ENCODE data around the gene KCNH8. TPM values are rescaled to one million over a fixed set of nuclear protein-coding genes. Genes with fewer than 3 reads are reported as not detected.
"Not testable (repeated sequence)": the region's sequence is repeated elsewhere in the genome, so short reads cannot be mapped to it uniquely, and the experiment has no call there.

Gene KCNH8
- total and polyA plus RNA-seq, 2 experiments from 2014 or later = not detected

- Histone ChIP-seq H3K79me2 (ENCODE audit: insufficient read depth) (no peaks in the 10 kb centered on the region), H3F3A (ENCODE audit: insufficient read depth) (no peaks in the 10 kb centered on the region), H3K9me3 (ENCODE audit: low read depth) (no peaks in the 10 kb centered on the region), H4K20me1 (ENCODE audit: insufficient read depth) (no peaks in the 10 kb centered on the region), H3K9me2 (ENCODE audit: insufficient read depth) (no peaks in the 10 kb centered on the region), H3K4me3 (no peak overlapping the region), H3K4me2 (ENCODE audit: unreplicated experiment) (no peak overlapping the region), H3K27me3 (replicated peaks; ENCODE audit: insufficient read depth) (no peaks in the 10 kb centered on the region), H3K9ac (no peak overlapping the region), H3K36me3 (ENCODE audit: low read depth) (no peaks in the 10 kb centered on the region), H3K4me1 (ENCODE audit: insufficient read depth) (no peaks in the 10 kb centered on the region), H3K27ac (no peak overlapping the region), H2AFZ (no peak overlapping the region)
- WGBS, 2 experiments (ENCODE audit: low coverage in 1 of 2, low lambda C conversion rate in 2 of 2, missing lambda C conversion rate in 2 of 2) = 0 to 5% methylated on average over 1 of the region's 1 CpG
- no peak for DNase-seq
- TF ChIP-seq EZH2phosphoT487 (IDR thresholded peaks at IDR 0.05; ENCODE audit: insufficient read depth, low read depth) (no peak), EZH2 (IDR thresholded peaks at IDR 0.05; ENCODE audit: insufficient read depth, poor library complexity, severe bottlenecking) (no peak)
- in situ Hi-C loops (cut with MboI) = no loop called here
These were observed 72.0 kb downstream of the KCNH8 start for GRCh38 chr3:19220311-19220710.

- H3F3A ChIP-seq (ENCODE audit: insufficient read depth) = no peaks in the 10 kb centered on the region
- H3K9me2 ChIP-seq (ENCODE audit: insufficient read depth) = no peaks in the 10 kb centered on the region
- DNase-seq = no peak
- H3K27me3 ChIP-seq (replicated peaks; ENCODE audit: insufficient read depth) = no peaks in the 10 kb centered on the region
- no peak overlapping the region for H3K4me2 ChIP-seq (ENCODE audit: unreplicated experiment)
- in situ Hi-C loops (cut with MboI) = no loop called here
- WGBS, 2 experiments (ENCODE audit: low coverage in 1 of 2, low lambda C conversion rate in 2 of 2, missing lambda C conversion rate in 2 of 2) = 2 to 10% methylated on average over 2 of the region's 2 CpGs
- H3K9ac ChIP-seq = no peak overlapping the region
- H4K20me1 ChIP-seq (ENCODE audit: insufficient read depth) = no peaks in the 10 kb centered on the region
- H3K9me3 ChIP-seq (ENCODE audit: low read depth) = no peaks in the 10 kb centered on the region
- no peak for TF ChIP-seq EZH2 (IDR thresholded peaks at IDR 0.05; ENCODE audit: insufficient read depth, poor library complexity, severe bottlenecking)
- H3K36me3 ChIP-seq (ENCODE audit: low read depth) = no peaks in the 10 kb centered on the region
- H3K4me1 ChIP-seq (ENCODE audit: insufficient read depth) = no peaks in the 10 kb centered on the region
- H3K79me2 ChIP-seq (ENCODE audit: insufficient read depth) = no peaks in the 10 kb centered on the region
- H3K27ac ChIP-seq = no peak overlapping the region
- H3K4me3 ChIP-seq = no peak overlapping the region
- no peak overlapping the region for H2AFZ ChIP-seq
These were observed 72.8 kb downstream of the KCNH8 start for GRCh38 chr3:19221081-19221480.

- DNase-seq = no peak
- in situ Hi-C loops (cut with MboI) = no loop called here
These were observed 78.2 kb downstream of the KCNH8 start for GRCh38 chr3:19226479-19226878.

GRCh38 chr3:19228167-19228566 is 79.9 kb downstream of the KCNH8 start:
- DNase-seq = no peak
- Histone ChIP-seq H4K20me1 (ENCODE audit: insufficient read depth) (no peaks in the 10 kb centered on the region), H3K9me3 (ENCODE audit: low read depth) (no peaks in the 10 kb centered on the region), H3K9ac (no peak overlapping the region), H2AFZ (no peak overlapping the region), H3K4me1 (ENCODE audit: insufficient read depth) (no peaks in the 10 kb centered on the region), H3K4me3 (no peak overlapping the region), H3K27me3 (replicated peaks; ENCODE audit: insufficient read depth) (no peaks in the 10 kb centered on the region), H3K36me3 (ENCODE audit: low read depth) (no peaks in the 10 kb centered on the region), H3K27ac (no peak overlapping the region), H3K4me2 (ENCODE audit: unreplicated experiment) (no peak overlapping the region), H3F3A (ENCODE audit: insufficient read depth) (no peaks in the 10 kb centered on the region), H3K9me2 (ENCODE audit: insufficient read depth) (no peaks in the 10 kb centered on the region), H3K79me2 (ENCODE audit: insufficient read depth) (no peaks in the 10 kb centered on the region)
- no peak for TF ChIP-seq EZH2phosphoT487 (IDR thresholded peaks at IDR 0.05; ENCODE audit: insufficient read depth, low read depth)
- TF ChIP-seq EZH2 (IDR thresholded peaks at IDR 0.05; ENCODE audit: insufficient read depth, poor library complexity, severe bottlenecking) = no peak
- in situ Hi-C loops (cut with MboI) = no loop called here
- 7% methylated on average over 3 of the region's 3 CpGs for WGBS, 2 experiments (ENCODE audit: low coverage in 1 of 2, low lambda C conversion rate in 2 of 2, missing lambda C conversion rate in 2 of 2)

More at GRCh38 chr3:19226479-19226878, 78.2 kb downstream of the KCNH8 start:
- H3K9me3 ChIP-seq (ENCODE audit: low read depth) = no peaks in the 10 kb centered on the region
- no peaks in the 10 kb centered on the region for H3K9me2 ChIP-seq (ENCODE audit: insufficient read depth)
- H3K27me3 ChIP-seq (replicated peaks; ENCODE audit: insufficient read depth) = no peaks in the 10 kb centered on the region
- TF ChIP-seq EZH2 (IDR thresholded peaks at IDR 0.05; ENCODE audit: insufficient read depth, poor library complexity, severe bottlenecking) = no peak
- TF ChIP-seq EZH2phosphoT487 (IDR thresholded peaks at IDR 0.05; ENCODE audit: insufficient read depth, low read depth) = no peak
- WGBS, 2 experiments (ENCODE audit: low coverage in 1 of 2, low lambda C conversion rate in 2 of 2, missing lambda C conversion rate in 2 of 2) = 10 to 20% methylated on average over 2 of the region's 2 CpGs
- no peaks in the 10 kb centered on the region for H3K79me2 ChIP-seq (ENCODE audit: insufficient read depth)
- no peaks in the 10 kb centered on the region for H4K20me1 ChIP-seq (ENCODE audit: insufficient read depth)
- H3K4me2 ChIP-seq (ENCODE audit: unreplicated experiment) = no peak overlapping the region
- H3K36me3 ChIP-seq (ENCODE audit: low read depth) = no peaks in the 10 kb centered on the region
- H3K4me1 ChIP-seq (ENCODE audit: insufficient read depth) = no peaks in the 10 kb centered on the region
- no peak overlapping the region for H3K27ac ChIP-seq
- no peak overlapping the region for H3K4me3 ChIP-seq
- no peak overlapping the region for H2AFZ ChIP-seq
- H3F3A ChIP-seq (ENCODE audit: insufficient read depth) = no peaks in the 10 kb centered on the region
- no peak overlapping the region for H3K9ac ChIP-seq

- WGBS, 2 experiments (ENCODE audit: low coverage in 1 of 2, low lambda C conversion rate in 2 of 2, missing lambda C conversion rate in 2 of 2) = 69 to 100% methylated on average over 1 of the region's 1 CpG
- Histone ChIP-seq H3K9me2 (ENCODE audit: insufficient read depth) (no peaks in the 10 kb centered on the region), H3K4me1 (ENCODE audit: insufficient read depth) (no peaks in the 10 kb centered on the region), H4K20me1 (ENCODE audit: insufficient read depth) (no peaks in the 10 kb centered on the region), H3K27ac (no peak overlapping the region), H3K27me3 (replicated peaks; ENCODE audit: insufficient read depth) (no peaks in the 10 kb centered on the region), H3K4me2 (ENCODE audit: unreplicated experiment) (no peak overlapping the region), H3K4me3 (no peak overlapping the region), H3F3A (ENCODE audit: insufficient read depth) (no peaks in the 10 kb centered on the region), H3K36me3 (ENCODE audit: low read depth) (no peaks in the 10 kb centered on the region), H2AFZ (no peak overlapping the region), H3K9me3 (ENCODE audit: low read depth) (no peaks in the 10 kb centered on the region), H3K9ac (no peak overlapping the region), H3K79me2 (ENCODE audit: insufficient read depth) (no peaks in the 10 kb centered on the region)
- TF ChIP-seq EZH2 (IDR thresholded peaks at IDR 0.05; ENCODE audit: insufficient read depth, poor library complexity, severe bottlenecking) = no peak
- no peak for TF ChIP-seq EZH2phosphoT487 (IDR thresholded peaks at IDR 0.05; ENCODE audit: insufficient read depth, low read depth)
- no peak for DNase-seq
- in situ Hi-C loops (cut with MboI) = no loop called here
These were observed 80.8 kb downstream of the KCNH8 start for GRCh38 chr3:19229086-19229485.

GRCh38 chr3:19229881-19230280 is 81.6 kb downstream of the KCNH8 start:
- DNase-seq; H3K4me1 ChIP-seq (ENCODE audit: insufficient read depth); H3K79me2 ChIP-seq (ENCODE audit: insufficient read depth); H3K9ac ChIP-seq; H3K27ac ChIP-seq; H2AFZ ChIP-seq; in situ Hi-C loops (cut with MboI); H3K9me3 ChIP-seq (ENCODE audit: low read depth); H3K9me2 ChIP-seq (ENCODE audit: insufficient read depth); H3K4me2 ChIP-seq (ENCODE audit: unreplicated experiment); H4K20me1 ChIP-seq (ENCODE audit: insufficient read depth); H3F3A ChIP-seq (ENCODE audit: insufficient read depth); H3K4me3 ChIP-seq; H3K27me3 ChIP-seq (replicated peaks; ENCODE audit: insufficient read depth); H3K36me3 ChIP-seq (ENCODE audit: low read depth): not testable (repeated sequence)
- 17 to 31% methylated on average over 3 of the region's 3 CpGs for WGBS, 2 experiments (ENCODE audit: low coverage in 1 of 2, low lambda C conversion rate in 2 of 2, missing lambda C conversion rate in 2 of 2)
